NCI-H2196 treated with DMSO at 0.1 percent for 48 hours (cell line): Measurements from ENCODE around the gene ATOSA.

ENCODE experiments used
- DNase-seq: peaks from one replicate; lab custom pipeline; 2025; ENCODE audit not compliant: unreplicated experiment; lab: John Stamatoyannopoulos, UW

ATOSA gene

GRCh38 chr15:52689562-52689961, 10.4 kb upstream of the ATOSA start:
- no peak for DNase-seq

GRCh38 chr15:52683580-52683979, 4.4 kb upstream of the ATOSA start:
- DNase-seq = no peak

- no peak for DNase-seq
Observed at GRCh38 chr15:52682781-52683180, 3.6 kb upstream of the ATOSA start.

GRCh38 chr15:52682200-52682599, 3.0 kb upstream of the ATOSA start:
- no peak for DNase-seq

GRCh38 chr15:52681441-52681840, 2.3 kb upstream of the ATOSA start:
- DNase-seq = no peak

GRCh38 chr15:52680761-52681160, 1.6 kb upstream of the ATOSA start:
- no peak for DNase-seq

- no peak for DNase-seq
Observed at GRCh38 chr15:52680041-52680391, 828 bp upstream of the ATOSA start.

- no peak for DNase-seq
Observed at GRCh38 chr15:52678468-52679231, 538 bp downstream of the ATOSA start.

GRCh38 chr15:52677593-52678467, 1.4 kb downstream of the ATOSA start:
- no peak for DNase-seq

- DNase-seq = no peak
Observed at GRCh38 chr15:52674831-52675230, 4.4 kb downstream of the ATOSA start.

GRCh38 chr15:52673734-52674133, 5.5 kb downstream of the ATOSA start:
- DNase-seq = no peak

GRCh38 chr15:52673312-52673711, 5.9 kb downstream of the ATOSA start:
- DNase-seq = no peak

- DNase-seq = no peak
Observed at GRCh38 chr15:52672661-52673060, 6.5 kb downstream of the ATOSA start.

GRCh38 chr15:52670087-52670486, 9.1 kb downstream of the ATOSA start:
- DNase-seq = no peak

GRCh38 chr15:52668133-52668532, 11.1 kb downstream of the ATOSA start:
- no peak for DNase-seq

- no peak for DNase-seq
Observed at GRCh38 chr15:52667597-52667996, 11.6 kb downstream of the ATOSA start.

GRCh38 chr15:52663536-52664294, 15.5 kb downstream of the ATOSA start:
- DNase-seq = no peak

- DNase-seq = no peak
Observed at GRCh38 chr15:52661909-52662308, 17.3 kb downstream of the ATOSA start.

GRCh38 chr15:52660192-52660591, 19.0 kb downstream of the ATOSA start:
- no peak for DNase-seq

GRCh38 chr15:52658955-52659354, 20.2 kb downstream of the ATOSA start:
- DNase-seq = no peak

- no peak for DNase-seq
Observed at GRCh38 chr15:52657338-52657737, 21.9 kb downstream of the ATOSA start.

GRCh38 chr15:52656412-52656811, 22.8 kb downstream of the ATOSA start:
- no peak for DNase-seq
